ENCODE results near the gene CYP27A1.
"Not testable (repeated sequence)": the region's sequence is repeated elsewhere in the genome, so short reads cannot be mapped to it uniquely, and the experiment has no call there.

The CYP27A1 gene

DNA sequence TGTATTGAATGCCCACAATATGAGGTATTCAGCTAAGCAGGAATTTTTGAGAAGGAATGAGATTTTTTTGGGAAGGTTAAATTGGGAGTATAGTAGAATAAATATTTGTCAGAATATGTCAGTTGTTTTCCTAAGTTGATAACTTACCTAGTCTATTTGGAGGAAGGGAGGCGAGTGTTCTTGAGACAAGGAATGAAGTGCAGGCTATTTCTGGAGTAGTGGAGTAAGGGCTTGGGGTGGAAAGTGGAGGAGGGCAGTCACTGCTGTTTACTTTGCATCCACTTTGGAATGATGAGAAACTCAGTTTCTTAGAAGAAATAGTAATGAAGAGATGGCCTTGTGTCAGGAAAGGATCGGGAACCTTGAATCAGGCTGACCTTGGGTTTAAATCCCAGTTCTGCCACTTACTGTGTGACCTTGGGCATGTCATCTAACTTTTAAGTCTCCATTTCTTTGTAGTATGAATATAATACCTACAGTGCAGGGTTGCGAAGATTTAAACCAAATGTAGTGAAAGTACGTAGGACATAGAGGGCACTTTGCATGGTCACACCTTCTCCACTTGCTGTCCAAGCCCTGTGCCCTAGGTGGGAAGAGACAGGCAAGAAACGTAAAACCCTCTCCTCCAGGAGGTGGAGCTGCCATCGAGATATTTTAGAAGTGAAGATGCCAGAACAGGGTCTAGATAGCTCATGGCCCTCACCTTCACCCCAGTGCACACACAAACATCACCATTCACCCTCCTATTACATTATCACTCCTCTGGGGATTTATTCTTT is 25.2 kb upstream of the CYP27A1 start:
- CTCF ChIA-PET, result interaction anchor here (1.1 to 1.2 kb wide), 2 partner anchors 91 to 98 kb away, joined by 3 to 6 read pairs; partner anchors contain the start of genes BCS1L and ZNF142
- TF ChIP-seq ARNT (IDR thresholded peaks at IDR 0.05), result no peak
- no peak for TF ChIP-seq ELF4 (IDR thresholded peaks at IDR 0.05)
- TF ChIP-seq BHLHE40 (IDR thresholded peaks at IDR 0.05; ENCODE audit: borderline replicate concordance), result no peak
- no peak for TF ChIP-seq NFRKB (IDR thresholded peaks at IDR 0.05)
- no peak for TF ChIP-seq TARDBP (IDR thresholded peaks at IDR 0.05)
- no peak for DNase-seq (ENCODE audit: extremely low spot score)
- POLR2A ChIA-PET, result no interaction called here

DNA sequence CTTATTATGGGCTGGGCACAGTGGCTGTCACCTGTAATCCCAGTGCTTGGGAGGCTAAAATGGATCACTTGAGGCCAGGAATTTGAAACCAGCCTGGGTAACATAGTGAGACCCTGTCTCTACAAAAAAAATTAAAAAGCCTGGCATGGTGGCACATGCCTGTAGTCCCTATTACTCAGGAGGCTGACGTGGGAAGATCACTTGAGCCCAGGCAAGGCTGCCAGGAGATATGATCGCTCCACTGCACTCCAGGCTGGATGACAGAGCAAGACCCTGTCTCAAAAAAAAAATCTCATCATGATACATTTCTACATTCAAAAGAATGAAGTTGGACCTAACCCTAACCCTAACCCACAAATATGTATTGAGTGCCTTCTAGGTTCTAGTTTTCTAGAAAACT is 20.2 kb upstream of the CYP27A1 start:
- ChIA-PET POLR2A (no interaction called here), CTCF (interaction anchor here (1.2 kb wide), 2 partner anchors 39 to 102 kb away, joined by 3 to 4 read pairs; partner anchors contain the start of genes BCS1L and ZNF142)
- TF ChIP-seq FOXM1 (IDR thresholded peaks at IDR 0.05; ENCODE audit: borderline replicate concordance), result no peak
- no peak for TF ChIP-seq SP1 (IDR thresholded peaks at IDR 0.05)
- TF ChIP-seq FOXK2 (IDR thresholded peaks at IDR 0.05), result no peak
- no peak for TF ChIP-seq ZNF384 (IDR thresholded peaks at IDR 0.05)
- TF ChIP-seq SUZ12 (IDR thresholded peaks at IDR 0.05), result no peak
- no peak for TF ChIP-seq TARDBP (IDR thresholded peaks at IDR 0.05)
- no peak for TF ChIP-seq BHLHE40 (IDR thresholded peaks at IDR 0.05; ENCODE audit: borderline replicate concordance)
- no peak for TF ChIP-seq LEF1 (IDR thresholded peaks at IDR 0.05; ENCODE audit: borderline replicate concordance)
- no peak for TF ChIP-seq FOXA1 (IDR thresholded peaks at IDR 0.05)
- no peak for TF ChIP-seq NFRKB (IDR thresholded peaks at IDR 0.05)
- TF ChIP-seq ELF4 (IDR thresholded peaks at IDR 0.05), result no peak
- no peak for TF ChIP-seq ARNT (IDR thresholded peaks at IDR 0.05)
- TF ChIP-seq L3MBTL2 (conservative IDR thresholded peaks at IDR 0.05), result no peak
- no peak for TF ChIP-seq HDGF (IDR thresholded peaks at IDR 0.05; ENCODE audit: borderline replicate concordance)
- no peak for TF ChIP-seq CTBP1 (IDR thresholded peaks at IDR 0.05; ENCODE audit: borderline replicate concordance)
- TF ChIP-seq, protein P1, sequence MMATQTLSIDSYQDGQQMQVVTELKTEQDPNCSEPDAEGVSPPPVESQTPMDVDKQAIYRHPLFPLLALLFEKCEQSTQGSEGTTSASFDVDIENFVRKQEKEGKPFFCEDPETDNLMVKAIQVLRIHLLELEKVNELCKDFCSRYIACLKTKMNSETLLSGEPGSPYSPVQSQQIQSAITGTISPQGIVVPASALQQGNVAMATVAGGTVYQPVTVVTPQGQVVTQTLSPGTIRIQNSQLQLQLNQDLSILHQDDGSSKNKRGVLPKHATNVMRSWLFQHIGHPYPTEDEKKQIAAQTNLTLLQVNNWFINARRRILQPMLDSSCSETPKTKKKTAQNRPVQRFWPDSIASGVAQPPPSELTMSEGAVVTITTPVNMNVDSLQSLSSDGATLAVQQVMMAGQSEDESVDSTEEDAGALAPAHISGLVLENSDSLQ (IDR thresholded peaks at IDR 0.05), result no peak

DNA sequence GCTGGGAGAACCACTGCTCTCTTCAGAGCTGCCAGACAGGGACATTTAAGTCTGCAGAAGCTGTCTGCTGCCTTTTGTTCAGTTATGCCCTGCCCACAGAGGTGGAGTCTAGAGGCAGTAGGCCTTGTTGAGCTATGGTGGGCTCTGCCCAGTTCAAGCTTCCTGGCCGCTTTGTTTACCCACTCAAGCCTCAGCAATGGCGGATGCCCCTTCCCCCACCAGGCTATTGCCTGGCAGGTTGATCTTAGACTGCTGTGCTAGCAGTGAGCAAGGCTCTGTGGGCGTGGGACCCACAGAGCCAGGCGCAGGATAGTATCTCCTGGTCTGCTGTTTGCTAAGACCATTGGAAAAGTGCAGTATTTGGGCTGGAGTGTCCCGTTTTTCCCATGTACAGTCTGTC is 9.2 kb upstream of the CYP27A1 start:
- CTCF ChIA-PET; DNase-seq (ENCODE audit: extremely low spot score); POLR2A ChIA-PET: not testable (repeated sequence)

More for the DNA sequence above, 20.2 kb upstream of the CYP27A1 start:
- DNase-seq (ENCODE audit: extremely low spot score), result no peak

DNA sequence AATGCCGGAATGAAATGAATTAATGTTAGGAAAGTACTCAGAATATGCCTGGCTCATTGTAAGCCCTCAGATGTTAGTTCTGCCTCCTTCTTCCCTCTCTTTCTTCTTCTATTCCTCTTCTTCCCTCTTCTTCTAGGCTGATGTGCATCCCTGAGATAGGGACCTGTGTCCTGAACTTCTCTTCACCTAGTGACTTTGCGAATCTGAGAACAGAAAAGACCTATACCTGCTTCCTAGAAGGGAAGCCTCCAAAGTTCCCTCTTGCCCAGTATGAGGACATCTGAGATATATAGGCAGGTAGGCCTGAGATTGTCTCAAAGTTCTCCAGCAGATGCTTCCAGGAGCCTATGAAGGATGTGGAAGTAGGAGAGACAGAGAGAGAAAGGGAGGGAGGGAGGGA is 8.1 kb upstream of the CYP27A1 start:
- ChIA-PET POLR2A (no interaction called here), CTCF (no interaction called here)
- DNase-seq (ENCODE audit: extremely low spot score), result no peak
- TF ChIP-seq FOXM1 (IDR thresholded peaks at IDR 0.05; ENCODE audit: borderline replicate concordance), result no peak

DNA sequence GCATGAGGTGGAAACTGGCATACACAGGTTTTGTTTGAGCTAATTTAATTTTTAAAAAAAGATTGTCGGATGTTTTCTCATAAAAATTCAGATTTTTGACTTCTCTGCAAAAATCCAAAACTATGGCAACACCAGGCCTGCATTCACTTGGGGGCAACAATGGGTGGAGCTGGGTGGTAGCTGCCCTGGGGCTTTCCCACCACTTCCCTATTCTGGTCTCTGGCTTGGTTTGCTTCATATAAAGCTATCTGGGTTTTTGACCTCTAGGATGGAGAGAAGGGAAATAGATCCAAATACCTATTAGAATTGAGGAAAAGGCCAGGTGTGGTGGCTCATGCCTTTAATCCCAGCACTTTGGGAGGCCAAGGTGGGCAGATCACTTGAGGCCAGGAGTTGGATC is 5.5 kb upstream of the CYP27A1 start:
- DNase-seq (ENCODE audit: extremely low spot score), result no peak
- ChIA-PET CTCF (no interaction called here), POLR2A (no interaction called here)
- TF ChIP-seq LEF1 (IDR thresholded peaks at IDR 0.05; ENCODE audit: borderline replicate concordance) (no peak), FOXM1 (IDR thresholded peaks at IDR 0.05; ENCODE audit: borderline replicate concordance) (no peak), ZNF384 (IDR thresholded peaks at IDR 0.05) (no peak), ELF4 (IDR thresholded peaks at IDR 0.05) (no peak)

DNA sequence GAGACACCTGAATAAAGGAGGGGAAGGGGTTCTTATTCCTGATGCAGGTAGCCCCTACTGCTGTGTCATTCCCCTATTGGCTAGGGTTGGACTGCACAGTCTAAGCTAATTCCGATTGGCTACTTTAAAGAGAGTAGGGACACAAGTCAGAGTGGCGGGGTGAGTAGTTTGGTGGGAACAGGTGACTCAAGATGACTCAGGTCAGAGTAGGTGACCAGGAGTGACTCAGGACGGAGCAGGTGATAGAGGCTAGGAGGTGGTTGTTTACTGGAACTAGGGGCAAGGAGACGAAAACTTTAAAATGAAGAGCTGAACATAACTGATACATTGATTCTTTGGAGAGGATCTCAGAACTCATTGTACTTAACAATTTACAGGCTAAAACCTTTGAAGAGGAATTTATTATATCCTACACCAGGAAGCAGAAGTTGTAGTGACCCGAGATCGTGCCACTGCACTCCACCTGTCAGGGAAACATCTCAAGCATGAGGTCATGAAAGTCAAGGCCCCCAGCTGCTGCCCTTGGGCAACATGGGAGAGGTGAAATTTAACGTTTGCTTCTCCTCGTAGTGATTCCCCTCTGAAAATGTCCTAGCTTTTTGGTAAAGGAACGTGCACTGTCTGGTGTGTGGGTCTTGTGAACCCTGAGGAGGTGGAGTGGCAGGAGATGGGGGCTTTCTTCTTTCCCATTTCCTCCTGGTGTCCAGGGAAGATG is 4.5 kb upstream of the CYP27A1 start:
- TF ChIP-seq L3MBTL2 (conservative IDR thresholded peaks at IDR 0.05), result no peak
- TF ChIP-seq BHLHE40 (IDR thresholded peaks at IDR 0.05; ENCODE audit: borderline replicate concordance), result no peak
- no peak for TF ChIP-seq CTBP1 (IDR thresholded peaks at IDR 0.05; ENCODE audit: borderline replicate concordance)
- no peak for TF ChIP-seq NFRKB (IDR thresholded peaks at IDR 0.05)
- no peak for TF ChIP-seq FOXK2 (IDR thresholded peaks at IDR 0.05)
- no peak for TF ChIP-seq FOXA1 (IDR thresholded peaks at IDR 0.05)
- no peak for TF ChIP-seq SP1 (IDR thresholded peaks at IDR 0.05)
- no peak for TF ChIP-seq TARDBP (IDR thresholded peaks at IDR 0.05)
- TF ChIP-seq ARNT (IDR thresholded peaks at IDR 0.05), result no peak
- TF ChIP-seq, protein P1 (IDR thresholded peaks at IDR 0.05), result no peak
- TF ChIP-seq HDGF (IDR thresholded peaks at IDR 0.05; ENCODE audit: borderline replicate concordance), result no peak
- TF ChIP-seq ELF4 (IDR thresholded peaks at IDR 0.05), result no peak
- TF ChIP-seq ZNF384 (IDR thresholded peaks at IDR 0.05), result no peak
- no peak for TF ChIP-seq FOXM1 (IDR thresholded peaks at IDR 0.05; ENCODE audit: borderline replicate concordance)
- no peak for TF ChIP-seq SUZ12 (IDR thresholded peaks at IDR 0.05)
- no peak for TF ChIP-seq LEF1 (IDR thresholded peaks at IDR 0.05; ENCODE audit: borderline replicate concordance)
- no peak for DNase-seq (ENCODE audit: extremely low spot score)
- ChIA-PET CTCF (no interaction called here), POLR2A (interaction anchor here (0.7 kb wide), 1 partner anchor 67 kb away, joined by 3 read pairs; no protein-coding TSS in a partner anchor)

DNA sequence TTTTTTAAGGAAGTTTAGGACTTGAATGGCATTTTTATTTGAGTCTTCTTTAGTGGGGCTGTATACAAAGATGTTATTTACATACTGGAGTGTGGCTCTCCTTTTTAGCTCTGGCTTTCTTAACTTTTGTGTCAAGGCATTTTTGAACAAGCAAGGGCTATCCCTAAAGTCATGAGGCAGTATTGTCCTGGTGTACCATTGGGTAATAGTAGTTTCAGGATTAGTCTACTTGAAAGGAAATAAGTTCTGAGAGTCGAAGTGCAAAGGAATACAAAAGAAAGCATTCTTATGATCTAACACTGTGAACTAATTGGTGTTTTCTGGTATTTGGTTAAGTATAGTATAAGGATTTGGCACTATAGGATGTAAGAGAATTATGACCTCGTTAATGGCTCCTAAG is 1.9 kb upstream of the CYP27A1 start:
- TF ChIP-seq BHLHE40 (IDR thresholded peaks at IDR 0.05; ENCODE audit: borderline replicate concordance) (no peak), SUZ12 (IDR thresholded peaks at IDR 0.05) (no peak), SP1 (IDR thresholded peaks at IDR 0.05) (no peak), LEF1 (IDR thresholded peaks at IDR 0.05; ENCODE audit: borderline replicate concordance) (no peak)
- ChIA-PET POLR2A (no interaction called here), CTCF (interaction anchor here (1.1 kb wide), 1 partner anchor 67 kb away, joined by 4 read pairs; no protein-coding TSS in a partner anchor)
- no peak for DNase-seq (ENCODE audit: extremely low spot score)

Measured in HEK293T (cell line).